Upper lobe of left lung (tissue), 6 donors: ENCODE measurements around the gene GPX5. TPM values are rescaled to one million over a fixed set of nuclear protein-coding genes. Genes with fewer than 3 reads are reported as not detected.

Source experiments
- ATAC-seq, 2 donors: fragments of 200-7000 bp; cut with Tn5 transposase; one replicate each; pipeline ENCODE4 v1.9.1; 2022; ENCODE audit warnings: mild to moderate bottlenecking in 2 of 2, moderate library complexity in 2 of 2; ENCODE audit not compliant: low FRiP score in 2 of 2
- DNase-seq, 2 donors: peaks; one replicate each; pipeline ENCODE4 v3.0.0-alpha.2; 2019 to 2020
- H3K27ac ChIP-seq, 4 donors: fragments of 200-600 bp; sonication (generic); one replicate each; pipeline ENCODE4 v1.5.1; 2016 to 2019
- H3K27me3 ChIP-seq, 4 donors: fragments of 200-600 bp; sonication (generic); one replicate each; pipeline ENCODE4 v1.5.1; 2017 to 2019
- H3K36me3 ChIP-seq, 4 donors: fragments of 200-600 bp; sonication (generic); one replicate each; pipeline ENCODE4 v1.5.1; 2016 to 2019
- H3K4me1 ChIP-seq, 4 donors: fragments of 200-600 bp; sonication (generic); one replicate each; pipeline ENCODE4 v1.5.1; 2018 to 2019
- H3K4me3 ChIP-seq, 4 donors: fragments of 200-600 bp; sonication (generic); one replicate each; pipeline ENCODE4 v1.5.1; 2017 to 2019; ENCODE audit warnings: mild to moderate bottlenecking in 2 of 4, moderate library complexity in 1 of 4
- H3K9me3 ChIP-seq, 4 donors: fragments of 200-600 bp; sonication (generic); one replicate each; pipeline ENCODE4 v1.5.1; 2018 to 2019
- EP300 ChIP-seq, 4 donors: sonication (generic); formaldehyde crosslinking; IDR thresholded peaks; one replicate each; pipeline ENCODE4 v1.5.1; 2017; ENCODE audit warnings: antibody characterized with exemption in 4 of 4, control low read depth in 2 of 4
- POLR2A ChIP-seq, 4 donors: fragments of 450-650 bp; IDR thresholded peaks; one replicate each; pipeline ENCODE4 v1.5.1; 2016 to 2017; ENCODE audit warnings: antibody characterized with exemption in 4 of 4, mild to moderate bottlenecking in 2 of 4
- POLR2AphosphoS5 ChIP-seq, 2 donors: sonication (generic); formaldehyde crosslinking; IDR thresholded peaks; one replicate each; pipeline ENCODE4 v1.5.1; 2017; ENCODE audit warnings: antibody characterized with exemption in 2 of 2
- WGBS, 2 donors: methylation state at CpG; one replicate each; pipeline ENCODE4 v1.1.5; 2017 to 2018; 5-methylcytosine and 5-hydroxymethylcytosine counted together
- total RNA-seq, 6 donors: library from RNA; depleted of rRNA in 4 of 6; stranded (reverse); fragments of >200 nt in 4 of 6; gene quantifications; one replicate each; pipeline versions ENCODE4 v1.1.0 to v1.2.1, GENCODE V29; 2016 to 2021
- TF ChIP-seq, protein P1 (sequence below), 6 experiments: fragments of 450-650 bp in 4 of 6; fragments of 200-600 bp in 2 of 6; sonication (generic) in 2 of 6; IDR thresholded peaks; one replicate each; pipeline ENCODE4 v1.5.1; 2016 to 2019; ENCODE audit warnings: antibody characterized with exemption in 6 of 6
- donor health status: DM: no; HTN: no; CAD: no; lungs with moderate emphysema.
- donor health status: DM: no; HTN: yes; CAD: no; lungs with severe emphysema.

Gene GPX5
- total RNA-seq, 6 donors from 2014 or later = not detected

DNA sequence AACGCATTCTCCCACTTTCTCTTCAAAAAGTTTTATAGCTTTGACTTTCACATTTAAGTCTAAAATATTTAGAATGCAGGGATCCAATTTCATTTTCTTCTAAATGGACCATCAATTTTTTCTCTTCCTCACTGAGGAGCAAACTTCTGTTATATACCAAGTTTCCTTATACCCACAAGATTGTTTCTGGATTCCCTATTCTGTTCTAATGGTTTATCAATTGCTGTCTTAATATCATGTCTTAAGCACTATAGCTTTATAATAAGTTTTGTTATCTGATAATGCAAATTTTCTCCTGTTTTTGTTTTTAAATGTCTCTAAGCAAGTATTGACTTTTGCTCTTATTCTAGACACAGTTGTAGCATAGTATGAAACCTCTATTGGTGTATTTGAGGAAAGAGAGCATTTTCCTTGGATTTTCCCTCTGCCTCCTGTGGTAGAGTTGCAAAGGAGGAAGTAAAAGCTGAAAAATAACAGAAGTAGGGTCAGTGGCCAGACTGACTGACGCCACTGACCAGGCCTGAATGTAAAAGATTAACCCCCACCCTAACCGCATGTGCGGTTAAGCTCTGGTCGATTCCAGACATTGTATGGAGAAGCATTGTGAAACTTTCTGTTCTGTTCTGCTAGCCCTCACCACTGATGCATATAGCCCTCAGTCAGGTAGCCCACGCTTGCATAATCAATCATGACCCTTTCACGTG lies 40.3 kb downstream of the GPX5 start:
- DNase-seq (no peak), ATAC-seq (no peak)
- TF ChIP-seq POLR2AphosphoS5 (IDR thresholded peaks at IDR 0.05) (no peak), EP300 (IDR thresholded peaks at IDR 0.05) (no peak), POLR2A (IDR thresholded peaks at IDR 0.05) (no peak)
- TF ChIP-seq, protein P1, sequence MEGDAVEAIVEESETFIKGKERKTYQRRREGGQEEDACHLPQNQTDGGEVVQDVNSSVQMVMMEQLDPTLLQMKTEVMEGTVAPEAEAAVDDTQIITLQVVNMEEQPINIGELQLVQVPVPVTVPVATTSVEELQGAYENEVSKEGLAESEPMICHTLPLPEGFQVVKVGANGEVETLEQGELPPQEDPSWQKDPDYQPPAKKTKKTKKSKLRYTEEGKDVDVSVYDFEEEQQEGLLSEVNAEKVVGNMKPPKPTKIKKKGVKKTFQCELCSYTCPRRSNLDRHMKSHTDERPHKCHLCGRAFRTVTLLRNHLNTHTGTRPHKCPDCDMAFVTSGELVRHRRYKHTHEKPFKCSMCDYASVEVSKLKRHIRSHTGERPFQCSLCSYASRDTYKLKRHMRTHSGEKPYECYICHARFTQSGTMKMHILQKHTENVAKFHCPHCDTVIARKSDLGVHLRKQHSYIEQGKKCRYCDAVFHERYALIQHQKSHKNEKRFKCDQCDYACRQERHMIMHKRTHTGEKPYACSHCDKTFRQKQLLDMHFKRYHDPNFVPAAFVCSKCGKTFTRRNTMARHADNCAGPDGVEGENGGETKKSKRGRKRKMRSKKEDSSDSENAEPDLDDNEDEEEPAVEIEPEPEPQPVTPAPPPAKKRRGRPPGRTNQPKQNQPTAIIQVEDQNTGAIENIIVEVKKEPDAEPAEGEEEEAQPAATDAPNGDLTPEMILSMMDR (IDR thresholded peaks at IDR 0.05) = no peak
- Histone ChIP-seq H3K27ac (no peak overlapping the region), H3K4me3 (no peak overlapping the region), H3K27me3 (no peaks in the 10 kb centered on the region), H3K36me3 (no peaks in the 10 kb centered on the region), H3K9me3 (no peaks in the 10 kb centered on the region), H3K4me1 (no peaks in the 10 kb centered on the region)
- WGBS, 2 donors = 45 to 56% methylated on average over 7 of the region's 7 CpGs

DNA sequence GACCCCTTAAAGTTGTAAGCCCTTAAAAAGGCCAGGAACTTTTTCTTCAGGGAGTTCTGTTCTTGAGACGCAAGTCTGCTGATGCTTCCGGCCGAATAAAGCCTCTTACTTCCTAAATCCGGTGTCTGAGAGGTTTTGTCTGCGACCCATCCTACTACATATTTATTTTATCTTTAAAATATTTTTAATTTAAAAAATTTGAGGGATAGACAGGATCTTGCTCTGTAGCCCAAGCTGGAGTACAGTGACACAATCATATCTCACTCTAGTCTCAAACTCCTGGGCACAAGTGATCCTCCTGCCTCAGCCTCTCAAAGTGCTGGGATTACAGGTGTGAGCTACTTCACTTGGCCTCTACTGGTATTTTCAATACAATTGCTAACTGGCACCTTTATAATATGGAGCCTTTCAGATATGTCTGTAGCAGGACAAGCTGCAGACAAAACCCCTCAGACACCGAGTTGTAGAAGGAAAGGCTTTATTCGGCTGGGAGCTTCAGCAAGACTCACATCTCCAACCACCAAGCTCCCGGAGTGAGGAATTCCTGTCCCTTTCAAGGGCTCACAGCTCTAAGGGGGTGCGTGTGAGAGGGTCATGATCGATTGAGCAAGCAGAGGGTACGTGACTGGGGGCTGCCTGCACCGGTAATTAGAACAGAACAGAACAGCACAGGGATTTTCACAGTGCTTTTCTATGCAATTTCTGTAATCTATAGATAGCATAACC lies 41.0 kb downstream of the GPX5 start:
- Histone ChIP-seq H3K27me3 (no peaks in the 10 kb centered on the region), H3K4me1 (no peaks in the 10 kb centered on the region), H3K4me3 (no peak overlapping the region), H3K27ac (no peak overlapping the region), H3K36me3 (no peaks in the 10 kb centered on the region), H3K9me3 (no peaks in the 10 kb centered on the region)
- ATAC-seq = no peak
- no peak for DNase-seq
- TF ChIP-seq, protein P1 (IDR thresholded peaks at IDR 0.05) = no peak
- no peak for TF ChIP-seq POLR2AphosphoS5 (IDR thresholded peaks at IDR 0.05)
- TF ChIP-seq EP300 (IDR thresholded peaks at IDR 0.05) = no peak
- no peak for TF ChIP-seq POLR2A (IDR thresholded peaks at IDR 0.05)
- 89 to 90% methylated on average over 12 of the region's 12 CpGs for WGBS, 2 donors

DNA sequence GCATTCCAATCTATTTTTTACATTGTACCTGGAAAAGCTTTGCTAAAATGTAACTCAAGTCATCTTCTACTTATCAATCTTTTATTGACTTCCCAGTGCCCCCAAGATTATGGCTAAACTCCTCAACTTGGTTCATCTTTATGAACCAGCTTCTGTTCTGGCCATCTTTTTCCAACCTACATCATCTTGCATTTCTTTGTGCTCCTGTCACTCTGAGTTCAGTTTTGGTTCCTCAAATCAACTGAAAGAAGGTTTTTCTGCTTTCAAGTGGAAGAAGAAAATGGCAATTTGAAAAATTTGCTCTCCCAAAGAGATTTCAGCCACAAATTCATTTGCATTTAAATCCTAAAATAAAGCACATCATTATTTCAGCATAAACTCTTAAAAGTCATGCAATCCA lies 41.8 kb downstream of the GPX5 start:
- Histone ChIP-seq H3K36me3 (no peaks in the 10 kb centered on the region), H3K4me1 (no peaks in the 10 kb centered on the region), H3K9me3 (no peaks in the 10 kb centered on the region), H3K27ac (no peak overlapping the region), H3K4me3 (no peak overlapping the region), H3K27me3 (no peaks in the 10 kb centered on the region)
- DNase-seq = no peak
- ATAC-seq = no peak
- TF ChIP-seq EP300 (IDR thresholded peaks at IDR 0.05) (no peak), POLR2AphosphoS5 (IDR thresholded peaks at IDR 0.05) (no peak), POLR2A (IDR thresholded peaks at IDR 0.05) (no peak)
- TF ChIP-seq, protein P1 (IDR thresholded peaks at IDR 0.05) = no peak

DNA sequence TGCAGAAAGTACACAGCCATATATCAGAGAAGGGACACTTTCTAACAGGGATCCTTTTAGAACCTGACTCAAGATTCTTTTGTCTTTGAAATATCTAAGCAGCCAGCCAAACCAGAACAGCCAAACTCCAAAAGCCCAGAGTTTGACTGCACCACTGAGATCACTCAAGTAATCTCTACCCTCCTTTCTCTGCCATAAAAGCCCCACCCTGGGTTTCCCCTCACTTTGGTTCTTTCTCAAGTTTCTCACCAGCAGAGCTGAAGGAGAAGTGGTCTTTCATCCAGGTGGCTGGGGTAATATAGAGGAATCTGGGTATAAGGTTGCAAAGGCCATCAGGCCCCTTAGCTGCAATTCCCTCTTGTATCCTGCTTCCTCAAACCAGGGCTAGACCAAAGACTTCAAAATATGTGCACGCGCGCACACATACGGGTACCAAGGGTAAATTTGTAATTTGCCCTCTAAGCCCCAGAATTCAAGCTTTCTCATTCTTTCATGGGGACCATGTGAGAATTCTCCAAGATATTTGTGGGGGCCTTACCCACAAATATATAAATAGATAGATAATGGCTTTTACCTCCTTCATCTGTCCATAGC lies 42.9 kb downstream of the GPX5 start:
- H3K4me1 ChIP-seq = no peaks in the 10 kb centered on the region
- WGBS, 2 donors = 97 to 100% methylated on average over 4 of the region's 4 CpGs
- no peaks in the 10 kb centered on the region for H3K27me3 ChIP-seq
- no peak overlapping the region for H3K27ac ChIP-seq
- no peak for DNase-seq
- no peak overlapping the region for H3K4me3 ChIP-seq
- no peak for TF ChIP-seq POLR2AphosphoS5 (IDR thresholded peaks at IDR 0.05)
- TF ChIP-seq, protein P1 (IDR thresholded peaks at IDR 0.05) = no peak
- no peak for TF ChIP-seq EP300 (IDR thresholded peaks at IDR 0.05)
- no peak for TF ChIP-seq POLR2A (IDR thresholded peaks at IDR 0.05)
- no peaks in the 10 kb centered on the region for H3K36me3 ChIP-seq
- ATAC-seq = no peak
- no peaks in the 10 kb centered on the region for H3K9me3 ChIP-seq
